Measurements from ENCODE around the gene ANKRD39. TPM values are rescaled to one million over a fixed set of nuclear protein-coding genes. Genes with fewer than 3 reads are reported as not detected.
A peak's percentile ranks its signal among the peaks of the same experiment; 100 is the strongest.

The ANKRD39 gene
- total and polyA plus RNA-seq, 2 donors (not counting 1 experiment from before 2014, with no cell fraction given) = 5.3 to 5.8 TPM

- Histone ChIP-seq H3K36me3 (ENCODE audit: control insufficient read depth, insufficient read depth, low read length) (peaks cover 8% of the 10 kb centered on the region), H3K79me2 (ENCODE audit: control insufficient read depth, insufficient read depth, low read length) (peaks cover 26% of the 10 kb centered on the region), H2AFZ (ENCODE audit: low read length) (no peak overlapping the region), H3K4me1 (ENCODE audit: control insufficient read depth, extremely low read depth, insufficient read depth, low read length) (peaks cover 10% of the 10 kb centered on the region), H4K20me1 (ENCODE audit: control insufficient read depth, extremely low read depth, insufficient read depth, low read length) (no peaks in the 10 kb centered on the region), H3K27me3 (ENCODE audit: control insufficient read depth, insufficient read depth, low read length) (peaks cover 4% of the 10 kb centered on the region), H3K27ac (ENCODE audit: insufficient read depth, low read length) (no peak overlapping the region), H3K9ac (ENCODE audit: insufficient read depth, low read length) (no peak overlapping the region), H3K4me3 (replicated peaks in 1 of 4; ENCODE audit: control extremely low read depth in 1 of 4, insufficient read depth in 1 of 4, low read depth in 3 of 4, low read length in 4 of 4) (peak overlapping the region in 2 of 4 experiments; percentile 47 to 91), H3K4me2 (ENCODE audit: extremely low read depth, insufficient read depth, low read length) (peak overlapping the region; percentile 38), H3K9me3 (ENCODE audit: control insufficient read depth, insufficient read depth, low read depth, low read length) (no peaks in the 10 kb centered on the region)
- TF ChIP-seq CTCF (conservative IDR thresholded peaks at IDR 0.05 in 1 of 2, IDR thresholded peaks at IDR 0.05 in 1 of 2; ENCODE audit: low read depth in 1 of 2, low read length in 2 of 2) (no peak), EZH2 (IDR thresholded peaks at IDR 0.05; ENCODE audit: low read length, missing control alignments) (no peak)
- no peak for DNase-seq (ENCODE audit: low read depth in 2 of 2)
These were observed 12.9 kb upstream of the ANKRD39 start for GRCh38 chr2:96870626-96871255.

DNA sequence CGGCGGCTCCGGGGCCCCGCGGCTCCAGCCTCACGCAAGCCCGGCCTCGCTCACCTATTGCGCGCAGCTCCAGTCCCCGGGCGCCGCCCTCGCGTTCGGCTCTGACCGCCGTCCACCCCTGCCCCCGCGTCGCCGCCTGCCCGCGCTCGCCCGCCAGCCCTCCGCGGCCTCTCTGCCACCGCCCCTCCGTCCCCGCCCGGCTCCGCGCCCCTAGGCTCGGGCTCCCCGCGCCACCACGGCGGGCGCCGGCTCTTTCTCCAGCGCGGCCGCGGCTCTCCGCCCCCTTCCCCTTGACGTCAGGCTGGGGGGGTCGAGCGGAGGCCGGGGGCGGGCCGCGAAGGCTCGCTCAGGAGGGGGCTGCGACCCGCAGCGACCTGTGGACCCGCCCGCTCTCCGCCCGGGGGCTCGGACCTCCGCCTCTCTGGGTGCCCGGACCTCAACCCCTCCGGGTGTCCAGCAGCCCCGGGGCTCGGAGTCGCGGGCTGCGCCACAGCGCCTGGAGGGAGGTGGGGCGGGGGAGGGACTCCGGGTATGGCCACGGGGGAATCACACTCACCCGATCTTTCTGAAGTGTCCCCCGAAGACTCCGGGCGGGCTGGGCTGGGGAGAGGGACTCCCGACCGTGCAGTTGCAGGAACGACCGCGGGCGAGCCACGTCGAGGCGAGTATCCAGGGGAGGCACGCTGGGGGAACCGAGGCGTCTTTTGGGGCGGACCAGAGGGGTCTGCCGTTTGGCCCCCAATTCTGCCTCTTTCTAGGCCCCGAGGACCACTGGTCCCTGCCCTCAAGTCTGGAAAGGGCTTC lies 12.2 kb upstream of the ANKRD39 start, which contains the start of gene SEMA4C:
SEMA4C (minus strand) TSS at position 259 of the 804 bp plus-strand sequence. CDS start 2,194 bp downstream, outside the sequence.
- H3K9ac ChIP-seq (ENCODE audit: insufficient read depth, low read length) = peak within 1 kb of the TSS; percentile 71
- TF ChIP-seq EZH2 (IDR thresholded peaks at IDR 0.05; ENCODE audit: low read length, missing control alignments) (no peak), CTCF (conservative IDR thresholded peaks at IDR 0.05 in 1 of 2, IDR thresholded peaks at IDR 0.05 in 1 of 2; ENCODE audit: low read depth in 1 of 2, low read length in 2 of 2) (no peak)
- peaks cover 4% of the 10 kb centered on the region for H3K27me3 ChIP-seq (ENCODE audit: control insufficient read depth, insufficient read depth, low read length)
- H3K4me3 ChIP-seq (replicated peaks in 1 of 4; ENCODE audit: control extremely low read depth in 1 of 4, insufficient read depth in 1 of 4, low read depth in 3 of 4, low read length in 4 of 4) = peak within 1 kb of the TSS; percentile 41 to 91 (median 55)
- no peak within 1 kb of the TSS for H2AFZ ChIP-seq (ENCODE audit: low read length)
- H4K20me1 ChIP-seq (ENCODE audit: control insufficient read depth, extremely low read depth, insufficient read depth, low read length) = no peaks in the 10 kb centered on the region
- no peaks in the 10 kb centered on the region for H3K9me3 ChIP-seq (ENCODE audit: control insufficient read depth, insufficient read depth, low read depth, low read length)
- peaks cover 31% of the 10 kb centered on the region for H3K79me2 ChIP-seq (ENCODE audit: control insufficient read depth, insufficient read depth, low read length)
- DNase-seq (ENCODE audit: low read depth in 2 of 2) = peak; percentile 41 to 44
- H3K4me2 ChIP-seq (ENCODE audit: extremely low read depth, insufficient read depth, low read length) = peak within 1 kb of the TSS; percentile 49
- peaks cover 15% of the 10 kb centered on the region for H3K36me3 ChIP-seq (ENCODE audit: control insufficient read depth, insufficient read depth, low read length)
- peak within 1 kb of the TSS; percentile 77 for H3K27ac ChIP-seq (ENCODE audit: insufficient read depth, low read length)
- H3K4me1 ChIP-seq (ENCODE audit: control insufficient read depth, extremely low read depth, insufficient read depth, low read length) = peaks cover 13% of the 10 kb centered on the region

GRCh38 chr2:96869281-96869821 lies 11.5 kb upstream of the ANKRD39 start:
- peaks cover 13% of the 10 kb centered on the region for H3K4me1 ChIP-seq (ENCODE audit: control insufficient read depth, extremely low read depth, insufficient read depth, low read length)
- peaks cover 19% of the 10 kb centered on the region for H3K36me3 ChIP-seq (ENCODE audit: control insufficient read depth, insufficient read depth, low read length)
- H3K4me2 ChIP-seq (ENCODE audit: extremely low read depth, insufficient read depth, low read length) = peak overlapping the region; percentile 49
- H3K27me3 ChIP-seq (ENCODE audit: control insufficient read depth, insufficient read depth, low read length) = peaks cover 4% of the 10 kb centered on the region
- H2AFZ ChIP-seq (ENCODE audit: low read length) = no peak overlapping the region
- peak; percentile 83 to 84 for DNase-seq (ENCODE audit: low read depth in 2 of 2)
- TF ChIP-seq EZH2 (IDR thresholded peaks at IDR 0.05; ENCODE audit: low read length, missing control alignments) (no peak), CTCF (conservative IDR thresholded peaks at IDR 0.05 in 1 of 2, IDR thresholded peaks at IDR 0.05 in 1 of 2; ENCODE audit: low read depth in 1 of 2, low read length in 2 of 2) (no peak)
- H4K20me1 ChIP-seq (ENCODE audit: control insufficient read depth, extremely low read depth, insufficient read depth, low read length) = no peaks in the 10 kb centered on the region
- H3K27ac ChIP-seq (ENCODE audit: insufficient read depth, low read length) = peak overlapping the region; percentile 77
- H3K9me3 ChIP-seq (ENCODE audit: control insufficient read depth, insufficient read depth, low read depth, low read length) = no peaks in the 10 kb centered on the region
- H3K4me3 ChIP-seq (replicated peaks in 1 of 4; ENCODE audit: control extremely low read depth in 1 of 4, insufficient read depth in 1 of 4, low read depth in 3 of 4, low read length in 4 of 4) = peak overlapping the region; percentile 41 to 91 (median 54)
- H3K79me2 ChIP-seq (ENCODE audit: control insufficient read depth, insufficient read depth, low read length) = peaks cover 31% of the 10 kb centered on the region
- peak overlapping the region; percentile 71 for H3K9ac ChIP-seq (ENCODE audit: insufficient read depth, low read length)

Data from fibroblast of lung (primary cell).